H1 (cell line): ENCODE measurements around the gene BMX. TPM values are rescaled to one million over a fixed set of nuclear protein-coding genes. Genes with fewer than 3 reads are reported as not detected.

Experiments
- CTCF ChIA-PET: fragments of 300-600 bp; sonication (Branson Sonifier 250); formaldehyde crosslinking; loops from one replicate; lab custom pipeline; 2021; ENCODE audit not compliant: partially characterized antibody; lab: Charles Lee
- POLR2A ChIA-PET: fragments of 300-600 bp; sonication (Branson Sonifier 250); formaldehyde crosslinking; loops from one replicate; lab custom pipeline; 2021; ENCODE audit warnings: inconsistent platforms; ENCODE audit not compliant: partially characterized antibody; lab: Charles Lee
- DNase-seq, 2 experiments: peaks; one replicate each; pipeline versions ENCODE4 v3.0.0 to v3.0.0-alpha.2; 2010 to 2022; ENCODE audit warnings: low spot score in 2 of 2, low read depth in 1 of 2, mixed read lengths in 1 of 2
- FAIRE-seq: peaks from 2 replicates; lab custom pipeline; 2011; peaks lifted over from hg19 to GRCh38; lab: Jason Lieb, UNC
- H2AFZ ChIP-seq: 2 replicates; pipeline ENCODE4 v1.8.1; 2012; ENCODE audit warnings: low read length, inconsistent platforms
- H2AK5ac ChIP-seq: 2 replicates; pipeline ENCODE4 v1.6.1; 2013; ENCODE audit warnings: low read depth, low read length
- H2BK120ac ChIP-seq: replicated peaks from 2 replicates; pipeline ENCODE3; 2013; ENCODE audit warnings: low read depth, low read length, inconsistent platforms
- H2BK12ac ChIP-seq: 2 replicates; pipeline ENCODE4 v1.6.1; 2013; ENCODE audit warnings: low read depth, low read length
- H2BK15ac ChIP-seq: 2 replicates; pipeline ENCODE4 v1.6.1; 2013; ENCODE audit warnings: low read length
- H2BK20ac ChIP-seq: 2 replicates; pipeline ENCODE4 v1.6.1; 2013; ENCODE audit warnings: low read length
- H2BK5ac ChIP-seq: 2 replicates; pipeline ENCODE4 v1.6.1; 2013; ENCODE audit warnings: low read depth, low read length
- H3K14ac ChIP-seq: 2 replicates; pipeline ENCODE4 v1.6.1; 2013; ENCODE audit warnings: inconsistent platforms; ENCODE audit not compliant: insufficient read length
- H3K18ac ChIP-seq: 2 replicates; pipeline ENCODE4 v1.6.1; 2013; ENCODE audit warnings: low read length; ENCODE audit errors: extremely low read depth
- H3K23ac ChIP-seq: 2 replicates; pipeline ENCODE4 v1.6.1; 2013; ENCODE audit warnings: inconsistent platforms; ENCODE audit not compliant: insufficient read length
- H3K23me2 ChIP-seq: 2 replicates; pipeline ENCODE4 v1.6.1; 2013; ENCODE audit warnings: low read depth, low read length
- H3K27ac ChIP-seq: 2 replicates; pipeline ENCODE4 v1.6.1; 2011; ENCODE audit warnings: low read depth, low read length, inconsistent platforms
- H3K27me3 ChIP-seq, 4 experiments: replicated peaks in 1 of 4; 1 replicate in 1 of 4; 2 replicates in 3 of 4; pipeline versions ENCODE4 v1.6.1 to v1.8.1; 2011 to 2013; ENCODE audit warnings: low read length in 3 of 4, mild to moderate bottlenecking in 3 of 4, inconsistent platforms in 2 of 4, mixed read lengths in 2 of 4, moderate library complexity in 1 of 4; ENCODE audit not compliant: control insufficient read depth in 3 of 4, insufficient read depth in 3 of 4; ENCODE audit errors: extremely low read depth in 1 of 4
- H3K36me3 ChIP-seq, 4 experiments: 2 replicates each; pipeline versions ENCODE4 v1.6.1 to v1.8.1; 2011 to 2013; ENCODE audit warnings: mild to moderate bottlenecking in 4 of 4, low read length in 3 of 4, moderate library complexity in 2 of 4, control low read depth in 1 of 4, inconsistent platforms in 1 of 4; ENCODE audit not compliant: insufficient read depth in 4 of 4, control insufficient read depth in 2 of 4
- H3K4ac ChIP-seq: replicated peaks from 2 replicates; pipeline ENCODE3; 2013; ENCODE audit warnings: low read length, low read depth, mixed read lengths, inconsistent platforms; ENCODE audit not compliant: insufficient read length
- H3K4me1 ChIP-seq, 4 experiments: replicated peaks in 1 of 4; 1 replicate in 1 of 4; 2 replicates in 3 of 4; pipeline versions ENCODE4 v1.6.1 to v1.8.1; 2011 to 2013; ENCODE audit warnings: low read length in 3 of 4, inconsistent platforms in 2 of 4, mixed read lengths in 1 of 4; ENCODE audit not compliant: insufficient read depth in 4 of 4, control insufficient read depth in 3 of 4
- H3K4me2 ChIP-seq, 2 experiments: 2 replicates each; pipeline versions ENCODE4 v1.6.1 to v1.8.1; 2011 to 2013; ENCODE audit warnings: low read depth in 2 of 2, low read length in 2 of 2, control low read depth in 1 of 2, inconsistent platforms in 1 of 2, mild to moderate bottlenecking in 1 of 2; ENCODE audit not compliant: insufficient read depth in 1 of 2
- H3K4me3 ChIP-seq, 4 experiments: fragments of 200-600, 300-600 bp in 1 of 4; sonication (generic), shearing (Covaris generic), sonication (Bioruptor Twin) in 1 of 4; 2 replicates each; pipeline versions ENCODE4 v1.5.1 to v1.8.1; 2011 to 2016; ENCODE audit warnings: low read length in 4 of 4, low read depth in 3 of 4, control low read depth in 2 of 4, inconsistent platforms in 2 of 4, mild to moderate bottlenecking in 2 of 4, mixed read lengths in 1 of 4, moderate library complexity in 1 of 4; ENCODE audit not compliant: insufficient read depth in 2 of 4; ENCODE audit errors: extremely low read depth in 1 of 4
- H3K56ac ChIP-seq: replicated peaks from 2 replicates; pipeline ENCODE3; 2013; ENCODE audit warnings: low read depth, mild to moderate bottlenecking, mixed read lengths, low read length, inconsistent platforms; ENCODE audit not compliant: insufficient read length
- H3K79me1 ChIP-seq: 2 replicates; pipeline ENCODE4 v1.6.1; 2013; ENCODE audit warnings: low read depth, low read length, control low read depth
- H3K79me2 ChIP-seq, 2 experiments: 2 replicates each; pipeline versions ENCODE4 v1.6.1 to v1.8.1; 2012 to 2013; ENCODE audit warnings: low read length in 2 of 2, mild to moderate bottlenecking in 2 of 2, inconsistent platforms in 1 of 2; ENCODE audit not compliant: insufficient read depth in 2 of 2, control insufficient read depth in 1 of 2
- H3K9ac ChIP-seq, 4 experiments: replicated peaks in 1 of 4; 1 replicate in 1 of 4; 2 replicates in 3 of 4; pipeline versions ENCODE4 v1.6.1 to v1.8.1; 2011 to 2013; ENCODE audit warnings: low read depth in 3 of 4, low read length in 3 of 4, control low read depth in 2 of 4, mild to moderate bottlenecking in 2 of 4, moderate library complexity in 2 of 4, inconsistent platforms in 1 of 4; ENCODE audit errors: extremely low read depth in 1 of 4
- H3K9me3 ChIP-seq, 2 experiments: 2 replicates each; pipeline versions ENCODE4 v1.6.1 to v1.8.1; 2012 to 2013; ENCODE audit warnings: mild to moderate bottlenecking in 2 of 2, moderate library complexity in 2 of 2, control low read depth in 1 of 2, inconsistent platforms in 1 of 2, low read depth in 1 of 2, low read length in 1 of 2, mixed read lengths in 1 of 2; ENCODE audit not compliant: insufficient read depth in 2 of 2
- H4K20me1 ChIP-seq, 2 experiments: replicated peaks in 1 of 2; 2 replicates each; pipeline versions ENCODE3 to v1.8.1; 2011 to 2013; ENCODE audit warnings: inconsistent platforms in 2 of 2, low read length in 2 of 2, mild to moderate bottlenecking in 1 of 2; ENCODE audit not compliant: insufficient read depth in 2 of 2, control insufficient read depth in 1 of 2
- H4K5ac ChIP-seq: 2 replicates; pipeline ENCODE4 v1.6.1; 2013; ENCODE audit warnings: low read length, low read depth, mixed read lengths, inconsistent platforms; ENCODE audit not compliant: insufficient read length
- H4K8ac ChIP-seq: 2 replicates; pipeline ENCODE4 v1.8.0; 2013; ENCODE audit warnings: mild to moderate bottlenecking, moderate library complexity, low read length, inconsistent platforms; ENCODE audit not compliant: insufficient read depth; ENCODE audit errors: extremely low read depth
- H4K91ac ChIP-seq: replicated peaks from 2 replicates; pipeline ENCODE3; 2013; ENCODE audit warnings: low read length, mixed read lengths, inconsistent platforms; ENCODE audit not compliant: insufficient read length
- CTCF ChIP-seq, 3 experiments: IDR thresholded peaks; 1 replicate in 2 of 3; 2 replicates in 1 of 3; pipeline versions ENCODE4 v1.5.1 to v1.6.1; 2011; ENCODE audit warnings: low read length in 3 of 3, mild to moderate bottlenecking in 3 of 3, inconsistent platforms in 2 of 3, low read depth in 1 of 3, moderate library complexity in 1 of 3; ENCODE audit not compliant: insufficient read depth in 1 of 3; ENCODE audit errors: control extremely low read depth in 1 of 3
- KDM5A ChIP-seq: fragments of 200-600 bp; IDR thresholded peaks from 2 replicates; pipeline ENCODE4 v1.7.1; 2012; ENCODE audit warnings: mild to moderate bottlenecking, low read length, inconsistent platforms, mixed read lengths
- RBBP5 ChIP-seq: IDR thresholded peaks from 2 replicates; pipeline ENCODE4 v1.7.1; 2012; ENCODE audit warnings: low read depth, mild to moderate bottlenecking, inconsistent platforms, low read length, moderate library complexity, borderline replicate concordance
- RNF2 ChIP-seq: fragments of 200-900, 300-1000 bp; sonication (generic); IDR thresholded peaks from 2 replicates; pipeline ENCODE4 v1.7.1; 2016; ENCODE audit warnings: borderline replicate concordance, low read depth, mild to moderate bottlenecking, antibody characterized with exemption, low read length; ENCODE audit not compliant: poor library complexity, severe bottlenecking; ENCODE audit errors: missing control alignments
- YY1 ChIP-seq: IDR thresholded peaks from 2 replicates; pipeline ENCODE4 v1.6.1; 2011; ENCODE audit warnings: low read depth, mild to moderate bottlenecking, low read length
- WGBS, 2 experiments: shearing (Covaris generic) in 1 of 2; methylation state at CpG; one replicate each; pipeline versions ENCODE4 v1.1.6 to v1.1.7; 2013 to 2015; ENCODE audit warnings: low lambda C conversion rate in 2 of 2, mixed read lengths in 2 of 2, inconsistent platforms in 1 of 2, low coverage in 1 of 2, missing lambda C conversion rate in 1 of 2; ENCODE audit not compliant: insufficient replicate concordance in 2 of 2, insufficient coverage in 1 of 2, insufficient read length in 1 of 2; ENCODE audit errors: extremely low coverage in 1 of 2, missing lambda C conversion rate in 1 of 2; 5-methylcytosine and 5-hydroxymethylcytosine counted together
- polyA plus RNA-seq, 7 experiments: library from polyadenylated mRNA; depleted of rRNA in 3 of 7; stranded (reverse) in 5 of 7; unstranded in 2 of 7; fragments of >200 nt in 5 of 7; fragments of 200-250 nt in 2 of 7; gene quantifications; 1 replicate in 5 of 7; 2 replicates in 1 of 7; 4 replicates in 1 of 7; pipeline versions ENCODE4 v1.2.1 to v1.2.3, GENCODE V29; 2011 to 2013; ENCODE audit warnings: missing spikeins in 2 of 7, mixed read lengths in 2 of 7
- total RNA-seq: library from RNA; stranded (reverse); fragmentation: NEBNext Ultra II Directional; extraction: Animal tissue kit (Norgen Biotek cat#: 25700); gene quantifications from 2 replicates; pipeline ENCODE4 v1.2.1, GENCODE V29; 2021

The BMX gene
- total and polyA plus RNA-seq, 2 of the 8 experiments (the other 6 are each of a cell fraction or from before 2014, with no cell fraction given): not detected

- FAIRE-seq: no peak
- 26% methylated on average over 1 of the region's 1 CpG; no CpG with 5 or more reads in 1 of the 2 experiments for WGBS, 2 experiments
- POLR2A ChIA-PET: no interaction called here
Measured at GRCh38 chrX:15576019-15576418, 75.4 kb downstream of the BMX start.

More at GRCh38 chrX:15576019-15576418, 75.4 kb downstream of the BMX start:
- H3K14ac ChIP-seq: no peak overlapping the region
- no peak overlapping the region for H4K5ac ChIP-seq
- no peaks in the 10 kb centered on the region for H4K20me1 ChIP-seq
- no peak overlapping the region for H4K91ac ChIP-seq
- H3K9ac ChIP-seq: no peak overlapping the region
- H3K79me2 ChIP-seq: no peaks in the 10 kb centered on the region
- H2BK12ac ChIP-seq: no peak overlapping the region
- no peak overlapping the region for H3K56ac ChIP-seq
- TF ChIP-seq KDM5A (no peak), CTCF (IDR thresholded peaks at IDR 0.05; ENCODE audit: control extremely low read depth in 1 of 3, insufficient read depth in 1 of 3, low read depth in 1 of 3, low read length in 3 of 3) (no peak), RBBP5 (no peak), YY1 (no peak), RNF2 (no peak)
- H3K27ac ChIP-seq: no peak overlapping the region
- H2AFZ ChIP-seq: no peak overlapping the region
- peaks cover 0 to 2% (median 0%) of the 10 kb centered on the region in 4 experiments; a peak in 2 of 7 replicates for H3K4me1 ChIP-seq
- no peaks in the 10 kb centered on the region for H3K9me3 ChIP-seq
- no peak overlapping the region for H2BK120ac ChIP-seq
- H3K23me2 ChIP-seq: no peaks in the 10 kb centered on the region
- H2BK15ac ChIP-seq: no peak overlapping the region
- no peaks in the 10 kb centered on the region for H3K79me1 ChIP-seq
- no peak overlapping the region for H2BK20ac ChIP-seq
- H3K23ac ChIP-seq: no peak overlapping the region
- no peak overlapping the region for H3K4me2 ChIP-seq
- H3K4ac ChIP-seq: no peak overlapping the region
- no peak for DNase-seq
- no peaks in the 10 kb centered on the region for H3K27me3 ChIP-seq
- no peaks in the 10 kb centered on the region for H3K36me3 ChIP-seq
- no peak overlapping the region for H3K4me3 ChIP-seq
- no peak overlapping the region for H4K8ac ChIP-seq
- H3K18ac ChIP-seq: no peak overlapping the region
- CTCF ChIA-PET: interaction anchor here (0.6 kb wide), 1 partner anchor 36 kb away, joined by 5 read pairs; no protein-coding TSS in a partner anchor
- H2BK5ac ChIP-seq: no peak overlapping the region
- H2AK5ac ChIP-seq: no peak overlapping the region
